ENCODE measurements around the gene KIAA1671. TPM values are rescaled to one million over a fixed set of nuclear protein-coding genes. Genes with fewer than 3 reads are reported as not detected.

KIAA1671 gene
- total RNA-seq, 2 donors from 2014 or later: 16.8 to 21.7 TPM

GRCh38 chr22:24938741-24939341 lies 13.7 kb upstream of the KIAA1671 start:
- Histone ChIP-seq H3K36me3 (no peaks in the 10 kb centered on the region), H3K27me3 (no peaks in the 10 kb centered on the region), H3K4me3 (no peak overlapping the region), H3K27ac (no peak overlapping the region), H3K9me3 (no peaks in the 10 kb centered on the region), H3K4me1 (no peaks in the 10 kb centered on the region)
- TF ChIP-seq CTCF (IDR thresholded peaks at IDR 0.05): peak; percentile 64 to 84
- no peak for DNase-seq (ENCODE audit: low spot score)

GRCh38 chr22:24942301-24942700 lies 10.2 kb upstream of the KIAA1671 start:
- Histone ChIP-seq H3K27me3 (no peaks in the 10 kb centered on the region), H3K36me3 (no peaks in the 10 kb centered on the region), H3K4me3 (no peak overlapping the region), H3K9me3 (no peaks in the 10 kb centered on the region), H3K4me1 (no peaks in the 10 kb centered on the region), H3K27ac (no peak overlapping the region)
- TF ChIP-seq CTCF (IDR thresholded peaks at IDR 0.05): no peak
- DNase-seq (ENCODE audit: low spot score): no peak

GRCh38 chr22:24944217-24944937 lies 8.1 kb upstream of the KIAA1671 start:
- no peak overlapping the region for H3K27ac ChIP-seq
- H3K4me1 ChIP-seq: no peaks in the 10 kb centered on the region
- no peak for TF ChIP-seq CTCF (IDR thresholded peaks at IDR 0.05)
- no peak for DNase-seq (ENCODE audit: low spot score)
- H3K4me3 ChIP-seq: no peak overlapping the region
- H3K9me3 ChIP-seq: no peaks in the 10 kb centered on the region
- no peaks in the 10 kb centered on the region for H3K36me3 ChIP-seq
- H3K27me3 ChIP-seq: no peaks in the 10 kb centered on the region

- Histone ChIP-seq H3K4me1 (peaks cover 0 to 6% of the 10 kb centered on the region in 2 donors), H3K27ac (no peak overlapping the region), H3K9me3 (no peaks in the 10 kb centered on the region), H3K4me3 (no peak overlapping the region), H3K36me3 (no peaks in the 10 kb centered on the region), H3K27me3 (no peaks in the 10 kb centered on the region)
- no peak for DNase-seq (ENCODE audit: low spot score)
- no peak for TF ChIP-seq CTCF (IDR thresholded peaks at IDR 0.05)
These were observed 7.1 kb upstream of the KIAA1671 start for GRCh38 chr22:24945430-24945829.

- H3K36me3 ChIP-seq: no peaks in the 10 kb centered on the region
- peaks cover 0 to 8% of the 10 kb centered on the region in 2 donors for H3K4me1 ChIP-seq
- TF ChIP-seq CTCF (IDR thresholded peaks at IDR 0.05): no peak
- no peak overlapping the region for H3K27ac ChIP-seq
- no peak for DNase-seq (ENCODE audit: low spot score)
- no peaks in the 10 kb centered on the region for H3K27me3 ChIP-seq
- no peak overlapping the region for H3K4me3 ChIP-seq
- H3K9me3 ChIP-seq: no peaks in the 10 kb centered on the region
These were observed 5.1 kb upstream of the KIAA1671 start for GRCh38 chr22:24947383-24947782.
